Endothelial cell of coronary artery (primary cell): ENCODE data around the gene SDF2L1. TPM values are rescaled to one million over a fixed set of nuclear protein-coding genes. Genes with fewer than 3 reads are reported as not detected.

Experiments
- total RNA-seq: library from RNA; depleted of rRNA; stranded (reverse); fragments of >200 nt; gene quantifications from 2 replicates; pipeline ENCODE4 v1.2.3, GENCODE V29; 2014

SDF2L1 gene, protein sequence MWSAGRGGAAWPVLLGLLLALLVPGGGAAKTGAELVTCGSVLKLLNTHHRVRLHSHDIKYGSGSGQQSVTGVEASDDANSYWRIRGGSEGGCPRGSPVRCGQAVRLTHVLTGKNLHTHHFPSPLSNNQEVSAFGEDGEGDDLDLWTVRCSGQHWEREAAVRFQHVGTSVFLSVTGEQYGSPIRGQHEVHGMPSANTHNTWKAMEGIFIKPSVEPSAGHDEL
- total RNA-seq = 34.9 and 52.6 TPM in 2 replicates

DNA sequence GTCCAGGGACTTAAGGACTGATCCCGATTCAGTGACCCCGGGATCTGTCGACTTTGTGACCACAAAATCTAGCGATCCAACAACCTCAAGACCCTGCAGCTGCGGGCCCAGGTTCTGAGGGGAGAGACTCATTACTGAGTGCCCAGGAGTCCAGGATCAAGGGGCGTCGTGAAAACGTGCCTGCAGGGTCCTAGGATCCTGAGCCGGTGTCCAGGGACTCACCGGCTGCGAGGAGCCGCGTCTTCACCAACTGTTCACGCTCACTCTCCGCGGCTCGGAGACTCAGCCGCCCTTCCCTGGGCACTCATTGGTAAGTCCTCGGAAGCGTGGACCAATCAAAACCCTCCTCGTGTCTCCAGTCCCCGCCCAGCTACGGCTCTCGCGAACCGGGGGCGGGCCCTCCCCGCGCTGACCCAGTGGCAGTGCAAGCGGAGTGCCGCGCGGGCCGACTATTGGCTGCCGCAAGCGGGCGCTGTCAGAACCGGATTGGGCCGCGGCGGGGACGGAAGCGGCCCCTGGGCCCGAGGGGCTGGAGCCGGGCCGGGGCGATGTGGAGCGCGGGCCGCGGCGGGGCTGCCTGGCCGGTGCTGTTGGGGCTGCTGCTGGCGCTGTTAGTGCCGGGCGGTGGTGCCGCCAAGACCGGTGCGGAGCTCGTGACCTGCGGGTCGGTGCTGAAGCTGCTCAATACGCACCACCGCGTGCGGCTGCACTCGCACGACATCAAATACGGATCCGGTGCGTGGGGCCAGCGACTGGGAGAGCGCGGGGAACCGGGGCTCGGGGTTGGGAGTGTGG, at the start of gene SDF2L1:
TSS of gene SDF2L1 (plus strand) at position 514 of the 795 bp plus-strand sequence. CDS start at position 549, 35 bp downstream.

GRCh38 chr22:21629255-21630149, 12.6 kb upstream of the SDF2L1 start, which contains the start of gene YDJC:
Gene YDJC, minus strand, starts transcription at chr22:21630022. Its CDS starts 8 bp downstream, at chr22:21630014.

DNA sequence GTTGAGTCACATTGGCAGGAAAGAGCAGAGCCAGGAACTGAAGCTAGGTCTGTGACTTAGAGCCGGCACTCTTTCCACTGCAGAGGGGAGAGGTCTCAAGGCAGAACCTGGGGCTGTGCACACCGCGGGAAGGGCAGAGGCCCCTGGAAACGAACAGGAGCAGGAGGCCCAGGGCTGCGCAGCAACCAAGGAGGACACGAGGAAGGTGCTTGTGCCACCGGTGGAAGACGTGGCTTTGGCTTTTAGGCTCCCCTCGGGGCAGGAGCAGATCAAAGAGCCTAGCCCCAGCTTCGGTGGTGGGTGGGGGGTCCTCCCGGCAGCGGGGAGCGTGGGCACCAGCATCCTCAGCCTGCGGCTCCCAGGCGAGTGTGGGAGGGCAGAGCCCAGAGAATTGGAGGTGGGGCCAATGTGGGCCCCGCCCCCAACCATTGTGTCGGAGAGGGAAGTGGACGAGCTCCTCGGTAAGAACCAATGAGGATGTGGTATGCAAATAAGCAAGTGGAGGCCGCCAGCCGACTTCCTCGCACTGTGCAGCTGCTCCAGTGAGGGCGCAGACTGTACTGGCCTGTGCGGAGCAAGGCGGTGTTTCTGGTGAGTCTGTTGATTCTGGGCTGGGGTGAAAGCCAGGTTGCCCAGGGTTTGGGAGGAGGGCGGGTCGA, 9.7 kb upstream of the SDF2L1 start, which contains the start of gene CCDC116:
TSS of gene CCDC116 (plus strand) at position 524 of the 659 bp plus-strand sequence. CDS start 422 bp downstream, outside the sequence.

Other genes starting within 250 kb of the SDF2L1 start
- 2.6 and 2.7 TPM in 2 replicates for gene HIC2, start 224.9 kb upstream of the SDF2L1 start, total RNA-seq
- gene TMEM191C, start 174.9 kb upstream of the SDF2L1 start, total RNA-seq = 0.38 and 0.54 TPM in 2 replicates
- under 0.01 and 0.09 TPM in 2 replicates for gene RIMBP3C, start 90.8 kb upstream of the SDF2L1 start, total RNA-seq
- 28.7 and 33.7 TPM in 2 replicates for gene UBE2L3, start 74.6 kb upstream of the SDF2L1 start, total RNA-seq
- gene YDJC, start 12.3 kb upstream of the SDF2L1 start, total RNA-seq = 14.1 and 18.4 TPM in 2 replicates
- gene CCDC116, start 9.5 kb upstream of the SDF2L1 start, total RNA-seq = 0.09 and 0.28 TPM in 2 replicates
- 17.5 and 18.8 TPM in 2 replicates for gene PPIL2, start 23.7 kb downstream of the SDF2L1 start, total RNA-seq
- gene YPEL1, start 93.5 kb downstream of the SDF2L1 start, total RNA-seq = 3.0 and 3.5 TPM in 2 replicates
- gene MAPK1, start 225.3 kb downstream of the SDF2L1 start, total RNA-seq = 38.6 and 43.7 TPM in 2 replicates